ENCODE measurements around the gene SNTB2.

Gene SNTB2

GRCh38 chr16:69319381-69319780 is 132.4 kb downstream of the SNTB2 start:
- DNase-seq (ENCODE audit: low spot score), result no peak

- DNase-seq (ENCODE audit: low spot score), result no peak
Observed at GRCh38 chr16:69319826-69320739, 133.1 kb downstream of the SNTB2 start.

- no peak for DNase-seq (ENCODE audit: low spot score)
Observed at GRCh38 chr16:69320740-69321073, 133.7 kb downstream of the SNTB2 start.

- DNase-seq (ENCODE audit: low spot score), result no peak
Observed at GRCh38 chr16:69321080-69321479, 134.1 kb downstream of the SNTB2 start.

- no peak for DNase-seq (ENCODE audit: low spot score)
Observed at GRCh38 chr16:69322343-69322742, 135.4 kb downstream of the SNTB2 start.

- DNase-seq (ENCODE audit: low spot score), result no peak
Observed at GRCh38 chr16:69323415-69323814, 136.5 kb downstream of the SNTB2 start.

GRCh38 chr16:69324013-69324531 is 137.1 kb downstream of the SNTB2 start:
- DNase-seq (ENCODE audit: low spot score), result peak; percentile 67

- DNase-seq (ENCODE audit: low spot score), result no peak
Observed at GRCh38 chr16:69324585-69325253, 137.8 kb downstream of the SNTB2 start.

GRCh38 chr16:69325784-69326171 is 138.8 kb downstream of the SNTB2 start:
- DNase-seq (ENCODE audit: low spot score), result no peak

GRCh38 chr16:69326172-69326873 is 139.4 kb downstream of the SNTB2 start:
- peak; percentile 85 for DNase-seq (ENCODE audit: low spot score)

GRCh38 chr16:69327585-69328310 is 140.8 kb downstream of the SNTB2 start:
- DNase-seq (ENCODE audit: low spot score), result no peak

GRCh38 chr16:69328854-69329316 is 141.9 kb downstream of the SNTB2 start:
- no peak for DNase-seq (ENCODE audit: low spot score)

GRCh38 chr16:69329369-69330285 is 142.7 kb downstream of the SNTB2 start:
- DNase-seq (ENCODE audit: low spot score), result no peak

GRCh38 chr16:69330286-69331109 is 143.5 kb downstream of the SNTB2 start, which contains the start of gene PDF:
TSS of gene PDF (minus strand) at chr16:69330588. CDS start at chr16:69330570, 18 bp downstream.
- peak; percentile 96 for DNase-seq (ENCODE audit: low spot score)

- no peak for DNase-seq (ENCODE audit: low spot score)
Observed at GRCh38 chr16:69334696-69335095, 147.7 kb downstream of the SNTB2 start.

GRCh38 chr16:69338557-69339288 is 151.8 kb downstream of the SNTB2 start:
- DNase-seq (ENCODE audit: low spot score), result no peak

GRCh38 chr16:69339289-69340094 is 152.5 kb downstream of the SNTB2 start, which contains the start of the genes COG8 and NIP7:
TSS of gene COG8 (minus strand) at chr16:69339564. CDS start at chr16:69339552, 12 bp downstream.
TSS of gene NIP7 (plus strand) at chr16:69339772. CDS start at chr16:69339830, 58 bp downstream.
- peak; percentile 95 for DNase-seq (ENCODE audit: low spot score)
